H1 (cell line): ENCODE data around the gene CD226.

Experiments
- CEBPB ChIP-seq: IDR thresholded peaks from 2 replicates; pipeline ENCODE4 v1.6.1; 2012; ENCODE audit warnings: low read depth, low read length
- NANOG ChIP-seq: IDR thresholded peaks from 2 replicates; pipeline ENCODE4 v1.6.1; 2011; ENCODE audit warnings: low read length, low read depth, mild to moderate bottlenecking, inconsistent platforms; ENCODE audit not compliant: insufficient read depth, poor library complexity, severe bottlenecking
- RAD21 ChIP-seq, 2 experiments: IDR thresholded peaks in 1 of 2; conservative IDR thresholded peaks in 1 of 2; 2 replicates each; pipeline ENCODE4 v1.6.1; 2011; ENCODE audit warnings: low read depth in 2 of 2, low read length in 2 of 2, improper control_type of control experiment in 1 of 2, inconsistent platforms in 1 of 2, mild to moderate bottlenecking in 1 of 2, moderate library complexity in 1 of 2
- RNF2 ChIP-seq: fragments of 200-900, 300-1000 bp; sonication (generic); IDR thresholded peaks from 2 replicates; pipeline ENCODE4 v1.7.1; 2016; ENCODE audit warnings: borderline replicate concordance, low read depth, mild to moderate bottlenecking, antibody characterized with exemption, low read length; ENCODE audit not compliant: poor library complexity, severe bottlenecking; ENCODE audit errors: missing control alignments
- SP1 ChIP-seq: IDR thresholded peaks from 2 replicates; pipeline ENCODE4 v1.6.1; 2011; ENCODE audit warnings: low read depth, low read length
- SP2 ChIP-seq: IDR thresholded peaks from 2 replicates; pipeline ENCODE4 v1.6.1; 2012; ENCODE audit warnings: mild to moderate bottlenecking, low read length, inconsistent platforms
- TF ChIP-seq, protein P1 (sequence below), 3 experiments: IDR thresholded peaks; 1 replicate in 2 of 3; 2 replicates in 1 of 3; pipeline versions ENCODE4 v1.5.1 to v1.6.1; 2011; ENCODE audit warnings: low read length in 3 of 3, mild to moderate bottlenecking in 3 of 3, inconsistent platforms in 2 of 3, low read depth in 1 of 3, moderate library complexity in 1 of 3; ENCODE audit not compliant: insufficient read depth in 1 of 3; ENCODE audit errors: control extremely low read depth in 1 of 3

DNA sequence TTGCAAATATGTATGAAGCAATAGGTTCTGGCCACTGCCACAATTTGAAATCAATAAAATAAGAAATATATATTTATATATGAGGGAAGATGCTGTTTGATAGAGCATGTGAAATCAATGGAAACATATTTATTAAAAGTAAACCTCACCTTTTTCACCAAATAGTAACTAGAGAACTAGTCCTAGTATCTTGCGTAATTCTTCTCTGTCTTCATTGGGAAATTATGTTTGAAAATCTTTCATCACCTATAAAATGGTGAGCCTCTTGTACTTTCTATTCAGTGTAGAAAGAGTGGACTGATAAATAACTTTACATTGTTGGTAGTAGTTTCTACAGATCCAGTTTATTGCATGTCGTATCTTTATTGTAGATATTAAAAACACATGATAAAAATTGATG is 103.0 kb downstream of the CD226 start:
- TF ChIP-seq CEBPB (no peak), SP2 (no peak), RNF2 (no peak), SP1 (no peak), NANOG (no peak), RAD21 (IDR thresholded peaks at IDR 0.05 in 1 of 2, conservative IDR thresholded peaks at IDR 0.05 in 1 of 2; ENCODE audit: low read depth in 2 of 2, low read length in 2 of 2) (no peak)
- TF ChIP-seq, protein P1, sequence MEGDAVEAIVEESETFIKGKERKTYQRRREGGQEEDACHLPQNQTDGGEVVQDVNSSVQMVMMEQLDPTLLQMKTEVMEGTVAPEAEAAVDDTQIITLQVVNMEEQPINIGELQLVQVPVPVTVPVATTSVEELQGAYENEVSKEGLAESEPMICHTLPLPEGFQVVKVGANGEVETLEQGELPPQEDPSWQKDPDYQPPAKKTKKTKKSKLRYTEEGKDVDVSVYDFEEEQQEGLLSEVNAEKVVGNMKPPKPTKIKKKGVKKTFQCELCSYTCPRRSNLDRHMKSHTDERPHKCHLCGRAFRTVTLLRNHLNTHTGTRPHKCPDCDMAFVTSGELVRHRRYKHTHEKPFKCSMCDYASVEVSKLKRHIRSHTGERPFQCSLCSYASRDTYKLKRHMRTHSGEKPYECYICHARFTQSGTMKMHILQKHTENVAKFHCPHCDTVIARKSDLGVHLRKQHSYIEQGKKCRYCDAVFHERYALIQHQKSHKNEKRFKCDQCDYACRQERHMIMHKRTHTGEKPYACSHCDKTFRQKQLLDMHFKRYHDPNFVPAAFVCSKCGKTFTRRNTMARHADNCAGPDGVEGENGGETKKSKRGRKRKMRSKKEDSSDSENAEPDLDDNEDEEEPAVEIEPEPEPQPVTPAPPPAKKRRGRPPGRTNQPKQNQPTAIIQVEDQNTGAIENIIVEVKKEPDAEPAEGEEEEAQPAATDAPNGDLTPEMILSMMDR (IDR thresholded peaks at IDR 0.05; ENCODE audit: control extremely low read depth in 1 of 3, insufficient read depth in 1 of 3, low read depth in 1 of 3, low read length in 3 of 3), result no peak
